GM19463 (cell line): ENCODE results near the gene IRF2.
A peak's percentile ranks its signal among the peaks of the same experiment; 100 is the strongest.

Experiments
- ATAC-seq: cut with Tn5 transposase; IDR thresholded peaks from one replicate; pipeline ENCODE4 v1.9.1; 2021; ENCODE audit warnings: mild to moderate bottlenecking, moderate library complexity; ENCODE audit not compliant: unreplicated experiment

Gene IRF2

DNA sequence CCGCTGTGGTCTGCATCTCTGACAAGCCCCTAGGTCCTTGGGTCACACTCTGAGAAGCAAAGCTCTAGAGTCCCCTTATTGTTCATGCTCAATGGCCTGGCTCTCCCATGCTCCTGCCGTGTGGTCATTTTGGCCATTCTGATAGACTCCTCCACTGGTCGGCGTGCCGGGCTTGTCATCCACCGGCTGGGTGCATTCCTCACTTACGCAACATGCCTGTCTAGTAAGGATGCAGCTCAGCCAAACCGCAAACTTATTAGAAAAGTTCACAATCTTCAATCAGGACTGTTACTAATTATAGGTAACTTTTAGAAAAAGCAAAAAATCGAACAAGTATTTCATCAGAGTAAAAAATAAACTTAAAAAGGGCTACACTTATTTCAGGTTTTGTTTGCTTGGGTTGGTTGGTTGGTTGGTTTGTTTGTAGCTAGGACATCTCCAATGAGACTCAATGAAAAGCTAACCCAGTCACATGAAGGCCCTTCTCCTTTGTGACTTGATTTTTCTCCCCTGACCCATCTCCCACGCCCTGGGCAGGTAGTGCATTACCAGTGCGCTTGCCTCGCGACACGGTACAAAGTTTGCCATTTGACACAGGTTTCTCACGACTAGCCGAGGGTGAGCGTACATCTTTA is 41.0 kb downstream of the IRF2 start:
- no peak for ATAC-seq

DNA sequence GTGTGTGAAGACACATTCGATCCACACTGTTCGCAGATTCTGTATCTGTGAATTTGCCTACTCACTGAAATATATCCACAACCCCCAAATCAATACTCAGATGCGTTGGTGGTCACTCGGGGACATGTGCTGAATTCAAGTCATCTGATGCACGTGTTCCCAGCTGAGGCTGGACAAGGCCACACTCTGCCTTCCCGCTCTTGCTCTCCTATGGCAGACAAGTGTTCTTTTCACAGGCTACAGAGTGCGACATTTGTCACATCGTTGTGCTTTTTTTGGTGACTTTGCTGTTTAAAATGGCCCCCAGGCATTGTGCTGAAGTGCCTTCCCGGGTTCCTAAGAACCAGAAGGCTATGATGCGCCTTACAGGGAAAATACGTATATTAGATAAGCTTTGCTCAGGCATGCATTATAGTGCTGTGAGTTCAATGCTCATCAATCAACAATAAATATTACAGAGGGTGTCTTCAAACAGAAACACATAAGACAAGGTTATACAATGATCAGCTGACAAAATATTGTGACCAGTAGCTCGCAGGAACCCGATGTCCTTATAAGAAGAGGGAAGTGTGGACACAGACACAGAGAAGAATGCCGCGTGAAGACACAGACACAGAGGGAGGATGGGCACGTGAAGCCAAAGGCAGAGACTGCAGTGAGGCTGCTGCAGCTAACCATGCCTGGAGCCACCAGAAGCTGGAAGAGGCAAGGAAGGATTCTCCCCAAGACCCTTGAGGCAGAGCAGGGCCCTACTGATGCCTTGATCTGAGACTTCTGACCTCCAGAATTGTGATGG is 42.0 kb downstream of the IRF2 start:
- ATAC-seq, result no peak

DNA sequence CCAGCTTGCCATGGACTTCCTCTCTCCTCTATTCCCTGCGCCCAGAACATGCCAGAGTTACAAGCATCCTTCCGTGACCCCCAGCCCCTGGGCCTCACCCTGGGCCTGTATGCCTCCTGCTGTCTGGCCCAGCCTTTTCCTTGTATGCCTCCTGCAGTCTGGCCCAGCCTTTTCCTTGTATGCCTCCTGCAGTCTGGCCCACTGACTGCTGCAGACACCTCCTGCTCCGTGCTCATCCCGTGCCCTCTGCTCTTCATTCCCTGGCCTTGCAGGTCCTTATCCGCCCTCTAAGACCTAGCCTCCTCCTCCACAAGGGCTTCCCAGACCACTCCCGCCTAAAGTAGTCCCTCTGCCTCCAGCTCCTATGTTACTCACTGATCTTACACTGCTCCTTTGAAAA is 44.2 kb downstream of the IRF2 start:
- no peak for ATAC-seq

DNA sequence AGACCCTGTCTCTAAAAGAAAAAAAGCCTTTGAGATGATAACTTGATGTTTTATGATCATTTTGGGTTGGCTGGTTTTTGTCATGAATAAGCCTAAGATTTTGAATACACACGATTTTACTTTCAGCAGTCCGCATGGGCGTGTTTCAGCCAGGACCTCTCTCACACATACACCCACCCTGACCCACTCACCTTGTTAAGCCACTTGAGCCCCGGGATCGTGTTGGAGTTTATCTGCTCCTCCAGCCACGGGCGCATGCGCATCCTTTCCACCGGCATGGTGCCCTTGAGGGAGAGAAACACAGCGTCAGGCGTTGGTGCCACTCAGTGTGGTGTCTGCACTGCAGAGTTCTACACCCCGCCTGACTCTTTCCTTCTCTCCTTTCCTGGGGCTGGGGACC is 45.6 kb downstream of the IRF2 start:
- no peak for ATAC-seq

DNA sequence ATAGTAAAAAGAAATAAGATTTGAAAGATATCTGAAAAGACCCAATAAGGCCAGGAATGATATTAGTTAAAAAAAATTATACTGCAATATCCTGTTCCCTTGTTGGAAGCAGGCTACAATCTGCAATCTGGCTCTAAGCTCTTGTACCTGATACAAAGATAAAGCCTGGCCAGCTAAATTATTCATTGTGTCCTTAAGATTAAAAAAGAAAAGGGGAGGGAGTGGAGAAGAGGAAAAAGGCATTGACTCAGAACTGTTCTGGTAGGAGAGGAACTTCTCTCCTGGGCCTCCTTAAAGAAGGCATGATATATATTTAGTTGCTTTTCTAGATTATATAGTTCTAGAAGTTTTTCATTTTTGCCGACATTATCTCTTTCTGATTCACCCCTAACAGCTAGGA is 46.7 kb downstream of the IRF2 start:
- no peak for ATAC-seq

DNA sequence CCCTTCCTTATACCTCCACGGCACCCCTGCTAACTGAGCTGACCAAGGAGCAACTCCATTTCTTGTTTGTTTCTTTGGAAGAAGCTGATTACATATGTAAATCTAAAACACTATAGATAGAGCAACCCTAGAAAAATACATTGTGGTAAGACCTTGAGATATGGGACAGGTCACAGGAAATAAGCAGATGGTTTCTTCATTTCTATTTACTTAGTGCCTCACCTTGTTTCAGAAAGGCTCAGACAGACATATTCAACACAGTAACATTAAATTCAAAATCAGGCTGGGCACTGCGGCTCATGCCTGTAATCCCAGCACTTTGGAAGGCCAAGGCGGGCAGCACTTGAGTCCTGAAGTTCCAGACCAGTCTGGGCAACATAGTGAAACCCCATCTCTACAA is 47.3 kb downstream of the IRF2 start:
- no peak for ATAC-seq

DNA sequence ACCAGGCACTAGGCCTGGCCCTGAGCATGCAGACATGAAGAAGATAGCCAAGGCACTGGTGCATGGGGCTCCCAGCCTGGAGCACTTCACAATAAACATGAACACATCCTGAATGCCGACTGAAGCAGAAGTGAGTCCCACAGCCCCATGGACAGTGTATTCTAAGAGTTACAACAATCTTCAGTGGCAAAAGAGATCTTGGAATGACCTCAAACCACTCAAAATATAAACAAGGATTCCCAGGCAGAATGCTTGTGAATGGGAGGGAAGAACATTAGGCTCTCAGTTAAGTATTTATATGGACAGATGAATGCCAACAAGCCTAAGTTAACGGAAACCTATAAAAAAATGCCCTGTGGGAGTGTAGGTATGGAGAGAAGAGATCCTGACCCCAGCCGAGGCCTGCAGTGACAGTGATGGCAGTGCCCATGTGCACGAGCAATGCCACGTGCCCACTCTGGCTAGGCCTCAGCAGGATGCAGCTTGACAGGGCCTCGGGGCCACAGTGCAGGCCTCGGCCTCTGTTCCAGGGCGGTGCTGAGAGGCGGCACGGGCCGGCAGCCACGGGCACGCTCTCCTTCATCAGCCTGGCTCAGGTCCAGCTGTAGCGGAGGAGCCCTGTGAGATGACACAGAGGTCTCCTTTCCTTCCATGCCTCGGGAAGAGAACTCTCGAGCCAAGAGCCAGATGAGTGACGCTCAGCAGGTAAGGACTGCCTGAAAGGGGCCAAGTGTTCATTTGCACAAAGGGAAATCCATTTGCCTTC is 49.2 kb downstream of the IRF2 start:
- ATAC-seq, result no peak

DNA sequence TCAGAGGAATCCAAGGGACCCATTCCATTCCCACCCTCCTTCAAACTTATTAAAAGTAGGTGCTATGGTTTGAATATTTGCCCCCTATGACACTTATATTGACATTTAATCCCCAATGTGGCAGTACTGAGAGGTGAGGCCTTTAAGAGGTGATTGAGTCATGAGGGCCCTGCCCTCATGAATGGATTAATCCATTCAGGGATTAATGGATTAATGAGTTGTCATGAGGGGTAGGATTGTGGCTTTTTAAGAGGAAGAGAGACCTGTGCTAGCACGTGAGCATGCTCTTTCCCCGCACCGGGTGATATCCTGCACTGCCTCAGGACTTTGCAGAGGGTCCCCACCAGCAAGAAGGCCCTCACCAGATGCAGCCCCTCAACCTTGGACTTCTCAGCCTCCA is 50.1 kb downstream of the IRF2 start:
- ATAC-seq, result no peak

DNA sequence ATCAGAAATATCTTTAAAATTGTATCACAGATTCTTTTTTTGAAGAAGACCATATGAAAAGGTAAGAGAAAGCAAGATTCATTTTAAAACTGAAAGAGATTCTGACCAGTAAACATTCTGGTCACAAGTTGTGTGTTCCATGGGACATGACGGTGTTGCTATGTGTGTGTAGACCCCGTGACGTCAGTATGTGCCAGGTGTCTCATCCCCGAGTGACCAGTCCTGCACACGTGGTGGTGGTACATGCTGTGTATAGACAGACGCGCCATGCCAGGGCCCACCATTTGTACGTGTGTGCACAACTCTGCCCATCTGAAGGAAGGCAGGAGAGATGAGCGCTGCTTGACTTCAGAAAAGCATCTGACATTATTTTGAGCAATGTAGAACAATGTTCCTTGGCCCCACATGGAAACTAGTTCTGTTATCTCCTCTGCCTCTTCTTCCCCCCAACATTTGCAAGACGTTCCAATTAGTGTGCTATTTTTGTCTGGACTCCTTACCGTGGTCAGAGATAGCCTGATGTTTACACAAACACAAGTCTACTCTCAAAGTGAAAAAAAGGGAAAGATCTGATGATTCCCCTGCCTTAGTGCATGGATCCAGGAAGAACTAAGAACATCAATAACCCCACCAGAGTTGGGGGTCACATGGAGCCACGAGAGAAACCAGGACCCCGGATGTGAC is 51.2 kb downstream of the IRF2 start:
- ATAC-seq, result no peak

DNA sequence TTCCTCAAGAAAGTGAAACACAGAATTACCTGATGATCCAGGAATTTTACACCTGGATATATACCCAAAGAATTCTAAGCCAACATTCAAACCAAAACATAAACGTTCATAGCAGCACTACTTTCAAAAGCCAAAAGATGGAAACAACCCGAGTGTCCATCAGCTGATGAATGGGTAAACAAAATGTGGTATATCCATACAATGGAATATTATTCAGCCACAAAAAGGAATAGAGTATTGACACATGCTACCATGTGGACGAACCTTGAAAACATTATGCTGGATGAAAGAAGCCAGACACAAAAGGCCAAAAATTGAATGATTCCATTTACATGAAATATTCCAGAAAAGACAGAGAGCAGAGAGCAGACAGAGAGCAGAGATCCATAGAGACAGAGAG is 52.0 kb downstream of the IRF2 start:
- no peak for ATAC-seq

DNA sequence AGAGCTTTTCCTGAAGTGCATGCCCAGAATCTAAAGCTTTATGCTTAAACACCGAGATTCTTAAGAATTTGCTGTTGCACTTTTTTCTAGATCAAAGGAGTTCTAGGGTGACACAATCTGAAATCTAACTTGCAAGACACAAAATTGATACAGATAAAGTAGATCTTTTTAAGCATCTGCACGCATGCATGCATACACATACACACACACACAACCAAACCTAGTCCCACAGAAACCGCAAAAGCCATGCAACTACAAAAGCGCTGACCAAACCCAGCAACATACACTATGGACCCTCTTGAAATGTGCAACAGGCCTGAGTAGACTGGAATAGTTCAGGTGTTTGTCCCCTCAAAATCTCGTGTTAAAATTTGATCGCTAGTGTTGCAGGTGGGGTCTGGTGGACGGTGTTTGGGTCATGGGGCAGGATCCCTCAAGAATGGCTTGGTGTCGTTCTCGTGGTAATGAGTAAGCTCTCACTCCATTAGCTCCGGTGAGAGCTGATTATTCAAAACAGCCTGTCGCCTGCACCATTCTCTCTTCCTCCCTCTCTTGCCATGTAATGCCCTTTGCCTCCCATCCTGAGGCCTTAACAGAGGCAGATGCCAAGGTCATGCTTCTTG is 52.7 kb downstream of the IRF2 start:
- ATAC-seq, result peak; percentile 28

DNA sequence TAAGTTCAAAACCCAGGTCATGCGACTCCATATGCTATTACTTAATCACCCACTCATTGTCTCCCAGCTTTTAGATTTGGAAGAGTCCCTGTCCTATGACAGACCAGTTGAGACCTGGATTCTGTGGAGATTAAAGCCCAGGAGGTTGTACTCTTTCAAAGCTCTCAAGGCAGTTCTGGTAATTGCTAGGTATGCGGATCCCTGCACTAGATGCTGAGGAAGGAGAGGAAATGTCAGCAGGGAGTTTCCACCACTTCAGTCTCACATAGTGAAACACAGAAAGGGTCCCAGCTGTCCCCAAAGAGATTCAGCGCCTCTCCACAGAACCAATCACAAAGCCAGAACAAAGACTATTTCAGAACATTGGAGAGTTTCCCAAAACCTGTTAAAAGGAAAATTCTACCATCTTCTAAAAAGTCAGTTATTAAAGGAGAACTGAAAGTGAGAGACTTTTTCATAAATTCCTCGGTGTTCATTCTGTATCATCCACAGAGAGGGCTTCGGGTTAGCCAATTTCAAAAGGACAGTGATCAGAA is 53.4 kb downstream of the IRF2 start:
- ATAC-seq, result peak; percentile 60

DNA sequence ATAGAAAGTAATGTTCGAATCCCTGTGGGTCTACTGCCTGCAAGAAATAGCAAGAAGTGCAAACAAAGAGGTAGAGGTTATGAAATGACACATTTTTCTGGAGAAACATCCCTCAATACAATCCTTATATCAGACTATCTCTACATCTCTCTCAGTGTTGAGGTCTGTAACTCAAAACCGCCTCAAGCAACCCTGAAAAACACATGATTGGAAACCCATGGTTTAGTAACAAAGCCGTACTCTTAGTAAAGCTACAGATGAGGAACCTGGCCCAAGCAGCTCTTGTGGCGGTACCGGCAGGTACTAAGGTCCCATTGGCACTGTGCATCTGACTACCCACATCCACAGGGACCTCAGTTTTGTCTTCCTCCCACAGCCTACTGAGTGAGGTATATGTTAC is 53.9 kb downstream of the IRF2 start:
- ATAC-seq, result no peak

DNA sequence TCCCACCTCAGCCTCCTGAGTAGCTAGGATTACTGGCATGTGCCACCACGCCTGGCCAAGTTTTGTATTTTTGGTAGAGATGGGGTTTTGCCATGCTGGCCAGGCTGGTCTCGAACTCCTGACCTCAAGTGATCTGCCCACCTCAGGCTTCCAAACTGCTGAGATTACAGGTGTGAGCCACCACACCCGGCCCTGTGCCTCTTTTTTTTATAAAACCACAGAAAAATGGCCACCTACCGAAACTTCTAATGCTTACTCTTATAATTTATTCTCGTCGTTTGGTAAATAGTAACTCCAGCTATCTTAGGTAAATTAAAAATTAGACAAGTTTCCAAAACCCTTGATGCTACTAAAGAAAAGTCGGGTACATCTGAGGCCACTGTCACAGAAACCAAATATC is 54.4 kb downstream of the IRF2 start:
- ATAC-seq, result no peak

DNA sequence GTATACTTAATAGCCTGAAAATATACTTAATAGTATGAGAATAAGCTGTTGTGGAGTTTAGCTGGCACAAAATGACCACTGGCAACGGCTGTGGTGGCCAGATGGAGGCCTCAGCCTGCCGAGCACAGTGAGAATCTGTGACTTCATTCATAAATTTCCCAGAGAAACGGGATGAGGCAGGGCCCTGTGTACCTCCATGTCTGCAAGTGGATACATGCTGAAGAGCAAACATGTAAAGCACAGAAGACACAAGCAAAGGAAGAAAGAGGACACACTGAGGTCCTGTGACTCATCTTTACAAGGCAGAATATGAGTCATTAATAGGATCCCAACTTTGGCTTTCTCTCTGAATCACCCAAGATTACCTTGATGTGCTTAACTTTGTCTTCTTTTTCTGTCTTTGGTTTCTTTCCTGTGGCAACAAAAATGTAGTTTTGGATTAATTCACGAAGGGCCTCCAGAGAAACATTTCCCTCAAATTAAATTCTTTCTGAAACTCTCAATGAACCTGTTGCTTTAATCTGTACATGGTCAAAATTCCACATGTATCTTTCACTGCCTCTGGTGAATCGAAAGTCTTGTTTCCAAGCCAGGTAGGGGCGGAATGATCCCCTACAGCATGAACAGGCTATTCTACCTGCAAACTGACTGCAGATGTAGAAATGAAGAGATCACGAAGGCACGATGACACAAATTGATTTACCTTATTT is 56.4 kb downstream of the IRF2 start:
- peak; percentile 38 for ATAC-seq

DNA sequence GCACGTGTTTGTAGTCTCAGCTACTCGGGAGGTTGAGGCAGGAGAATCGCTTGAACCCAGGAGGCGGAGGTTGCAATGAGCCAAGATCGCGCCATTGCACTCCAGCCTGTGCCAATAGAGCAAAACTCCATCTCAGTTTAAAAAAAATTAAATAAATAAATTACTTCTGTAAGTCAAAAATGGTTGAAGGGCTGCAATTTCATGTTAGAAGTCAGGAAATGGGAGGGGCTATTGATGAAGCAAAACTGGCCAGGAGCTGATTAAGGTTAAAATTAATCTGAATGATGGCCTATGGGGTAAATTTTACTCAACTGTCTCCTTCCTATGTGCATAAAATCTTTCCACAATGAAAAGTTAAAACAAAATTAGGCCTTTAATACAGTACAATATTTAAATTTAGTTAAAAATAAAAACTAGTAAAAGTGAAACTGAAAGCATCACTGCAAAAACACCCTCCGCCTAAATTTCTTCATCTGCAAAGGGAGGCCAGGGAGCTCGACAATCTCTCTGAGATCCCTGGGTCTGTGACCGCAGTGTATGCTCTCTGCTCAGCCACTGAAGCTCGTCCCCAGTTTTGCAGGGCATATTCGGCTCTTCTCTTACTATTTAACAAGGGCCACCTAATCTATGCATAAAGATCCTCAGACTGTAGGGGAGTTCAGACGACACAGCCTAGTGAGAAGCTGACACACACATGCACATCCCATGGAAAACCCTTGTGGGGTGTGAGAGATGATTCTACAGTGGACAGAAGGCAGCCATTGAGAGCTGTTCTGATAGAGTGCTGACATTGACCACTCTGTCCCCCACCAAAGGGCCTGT is 57.2 kb downstream of the IRF2 start:
- peak; percentile 36 for ATAC-seq

DNA sequence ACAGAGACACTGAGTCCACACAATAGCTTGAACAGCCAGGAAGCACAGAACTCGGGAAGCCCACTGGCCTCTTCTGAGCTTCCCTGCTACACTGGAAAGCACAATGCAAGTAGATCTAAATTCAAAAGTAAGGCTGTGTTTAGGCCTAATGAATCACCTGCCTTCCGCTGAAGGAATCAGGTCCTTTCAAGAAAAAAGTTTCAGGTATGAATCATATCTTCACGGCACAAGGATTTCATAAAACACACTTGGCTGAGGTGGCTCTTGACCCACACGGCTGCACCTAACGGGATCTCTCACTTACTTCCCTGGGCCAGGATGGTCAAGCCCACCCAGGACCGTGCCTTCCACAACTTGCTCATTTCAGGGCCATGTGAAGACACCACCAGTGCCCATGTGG is 59.3 kb downstream of the IRF2 start:
- no peak for ATAC-seq

DNA sequence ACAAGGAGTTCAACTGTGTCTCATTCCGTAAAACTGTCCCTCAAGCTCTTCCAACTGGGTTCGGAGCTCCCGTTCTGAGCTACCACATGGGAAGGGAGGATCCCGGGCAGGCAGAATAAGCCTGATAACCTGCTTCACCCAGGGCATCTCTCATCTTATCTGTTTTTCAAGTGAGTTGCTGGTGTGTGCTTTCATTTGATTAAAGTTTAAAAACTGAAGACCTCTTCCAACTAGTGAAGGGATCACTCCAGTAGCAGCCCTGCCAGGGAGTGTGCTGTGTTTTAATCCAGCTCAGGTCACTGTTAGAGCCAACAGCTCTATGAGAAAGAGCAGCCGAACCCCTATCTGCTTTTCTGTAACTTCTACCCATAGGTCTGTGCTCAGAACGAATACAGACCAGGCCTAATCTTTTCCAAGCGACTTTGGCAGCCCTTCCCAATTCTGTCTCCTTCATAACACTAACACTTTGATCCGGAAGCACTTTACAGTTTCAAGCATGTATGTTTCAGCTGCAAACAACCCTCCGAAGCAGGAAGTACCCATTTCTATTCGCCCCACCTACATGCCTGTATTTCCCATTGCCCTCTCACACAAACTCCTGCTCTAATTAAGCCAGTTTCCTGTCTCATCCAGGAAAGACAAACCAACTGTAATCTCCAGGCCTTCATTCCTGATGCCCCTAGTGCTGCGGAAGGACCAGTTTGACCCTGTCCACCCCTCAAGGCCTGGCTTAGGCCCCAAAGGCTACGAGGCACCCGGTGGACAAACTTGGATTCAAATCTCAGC is 60.9 kb downstream of the IRF2 start:
- ATAC-seq, result no peak
